ENCODE data around the gene LITAFD. TPM values are rescaled to one million over a fixed set of nuclear protein-coding genes. Genes with fewer than 3 reads are reported as not detected.
A peak's percentile ranks its signal among the peaks of the same experiment; 100 is the strongest.

Gene LITAFD
- polyA plus RNA-seq, 1 experiment = not detected

DNA sequence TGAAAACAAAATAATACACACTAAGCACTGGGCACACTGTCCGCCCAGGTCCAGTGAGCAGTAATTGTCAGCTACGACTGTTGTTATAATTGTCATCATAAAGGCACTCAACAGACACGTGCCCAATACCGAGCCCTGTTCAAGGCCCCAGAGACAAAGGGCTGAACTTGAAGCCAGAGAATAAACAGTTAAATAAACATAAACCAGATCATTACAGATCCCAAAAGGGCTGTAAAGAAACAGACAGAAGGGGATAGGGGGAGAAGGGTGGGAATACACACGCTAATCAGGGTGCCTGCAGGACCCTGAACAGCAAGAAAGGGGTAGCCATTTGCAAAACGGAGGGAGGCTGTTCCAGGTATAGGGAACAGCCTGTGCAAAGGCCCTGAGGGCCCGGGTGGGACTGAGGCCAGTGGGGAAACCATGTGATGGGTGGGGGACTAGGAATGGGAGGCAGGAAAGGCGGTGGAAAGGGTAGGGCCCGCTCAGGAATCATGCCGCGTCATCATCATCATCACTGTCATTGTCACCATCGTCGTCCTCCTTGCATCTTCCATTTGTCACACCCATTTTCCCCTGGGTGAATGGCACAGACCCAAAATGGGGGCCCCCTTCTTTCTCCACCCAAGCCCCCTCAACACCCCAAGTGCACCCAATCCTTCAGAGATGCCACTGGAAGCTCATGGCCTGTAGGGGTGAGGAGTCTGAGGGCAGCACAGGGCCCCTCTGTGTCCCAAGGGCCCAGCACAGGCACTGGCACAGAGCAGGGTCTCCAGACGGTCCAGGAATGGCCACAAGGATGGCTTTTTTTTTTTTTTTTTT lies 19.6 kb upstream of the LITAFD start:
- CTCF ChIA-PET = interaction anchor here (1.0 to 2.4 kb wide), 3 partner anchors 10 to 146 kb away, joined by 5 to 6 read pairs (median 6); no protein-coding TSS in a partner anchor
- no peaks in the 10 kb centered on the region for H3K27me3 ChIP-seq (ENCODE audit: control insufficient read depth, insufficient read depth, low read length)
- no peaks in the 10 kb centered on the region; the same call in 1 of the 2 replicates for H3K9me3 ChIP-seq (ENCODE audit: control insufficient read depth, insufficient read depth, low read length)
- POLR2A ChIA-PET = no interaction called here
- no peak for DNase-seq (ENCODE audit: low read depth, low spot score)
- TF ChIP-seq, protein P1, sequence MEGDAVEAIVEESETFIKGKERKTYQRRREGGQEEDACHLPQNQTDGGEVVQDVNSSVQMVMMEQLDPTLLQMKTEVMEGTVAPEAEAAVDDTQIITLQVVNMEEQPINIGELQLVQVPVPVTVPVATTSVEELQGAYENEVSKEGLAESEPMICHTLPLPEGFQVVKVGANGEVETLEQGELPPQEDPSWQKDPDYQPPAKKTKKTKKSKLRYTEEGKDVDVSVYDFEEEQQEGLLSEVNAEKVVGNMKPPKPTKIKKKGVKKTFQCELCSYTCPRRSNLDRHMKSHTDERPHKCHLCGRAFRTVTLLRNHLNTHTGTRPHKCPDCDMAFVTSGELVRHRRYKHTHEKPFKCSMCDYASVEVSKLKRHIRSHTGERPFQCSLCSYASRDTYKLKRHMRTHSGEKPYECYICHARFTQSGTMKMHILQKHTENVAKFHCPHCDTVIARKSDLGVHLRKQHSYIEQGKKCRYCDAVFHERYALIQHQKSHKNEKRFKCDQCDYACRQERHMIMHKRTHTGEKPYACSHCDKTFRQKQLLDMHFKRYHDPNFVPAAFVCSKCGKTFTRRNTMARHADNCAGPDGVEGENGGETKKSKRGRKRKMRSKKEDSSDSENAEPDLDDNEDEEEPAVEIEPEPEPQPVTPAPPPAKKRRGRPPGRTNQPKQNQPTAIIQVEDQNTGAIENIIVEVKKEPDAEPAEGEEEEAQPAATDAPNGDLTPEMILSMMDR (IDR thresholded peaks at IDR 0.05; ENCODE audit: low read depth, low read length) = no peak
- no peak overlapping the region for H3K4me3 ChIP-seq (ENCODE audit: low read depth, low read length)
- H3K27ac ChIP-seq (ENCODE audit: low read depth, low read length) = peak overlapping the region; percentile 11

DNA sequence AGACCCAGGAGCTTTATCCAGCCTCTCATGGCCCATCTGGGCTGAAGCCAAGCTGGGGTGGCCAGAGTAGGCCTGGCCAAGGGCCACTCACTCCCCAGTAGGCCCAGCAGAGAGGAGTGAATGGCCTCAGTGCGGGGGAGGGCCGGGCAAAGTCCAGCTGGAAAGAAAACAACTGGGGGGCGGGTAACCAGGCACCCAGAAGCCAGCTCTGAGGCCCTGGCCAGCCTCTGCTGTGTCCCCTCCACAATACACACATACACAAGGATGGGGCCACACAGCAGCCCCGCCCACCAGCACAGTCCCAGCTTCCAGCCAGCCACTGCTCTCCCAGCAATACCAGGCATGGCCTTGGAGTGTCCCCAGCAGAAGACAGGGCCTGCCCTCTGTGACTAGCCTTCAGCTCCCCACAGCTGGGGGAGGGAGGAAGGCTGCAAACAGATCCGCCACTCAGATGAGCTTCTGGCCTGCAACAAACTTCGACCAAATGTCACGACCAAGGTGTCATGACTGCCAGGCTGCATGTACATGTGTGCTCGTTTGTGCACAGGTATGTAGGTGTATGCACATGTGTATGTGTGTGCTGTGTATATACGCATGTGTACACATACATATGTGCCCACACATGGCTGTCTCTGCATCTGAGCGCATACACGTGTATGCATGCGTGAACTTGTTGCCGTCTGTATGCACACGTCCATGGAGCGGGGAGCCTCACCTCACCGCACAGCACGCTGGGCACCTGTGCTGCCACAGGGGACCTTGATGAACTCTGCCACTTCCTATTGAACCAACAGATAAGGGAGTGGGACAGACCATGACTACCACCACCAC lies 18.3 kb upstream of the LITAFD start:
- no peak for DNase-seq (ENCODE audit: low read depth, low spot score)
- ChIA-PET POLR2A (interaction anchor here (1.0 to 1.5 kb wide), 2 partner anchors 10 to 18 kb away, joined by 3 to 5 read pairs; partner anchors contain the start of gene LITAFD), CTCF (interaction anchor here (1.0 to 2.4 kb wide), 3 partner anchors 16 to 145 kb away, joined by 4 to 6 read pairs (median 5); no protein-coding TSS in a partner anchor)
- no peaks in the 10 kb centered on the region for H3K27me3 ChIP-seq (ENCODE audit: control insufficient read depth, insufficient read depth, low read length)
- TF ChIP-seq, protein P1 (IDR thresholded peaks at IDR 0.05; ENCODE audit: low read depth, low read length) = no peak
- H3K9me3 ChIP-seq (ENCODE audit: control insufficient read depth, insufficient read depth, low read length) = no peaks in the 10 kb centered on the region; the same call in 1 of the 2 replicates
- no peak overlapping the region for H3K27ac ChIP-seq (ENCODE audit: low read depth, low read length)
- no peak overlapping the region for H3K4me3 ChIP-seq (ENCODE audit: low read depth, low read length)

DNA sequence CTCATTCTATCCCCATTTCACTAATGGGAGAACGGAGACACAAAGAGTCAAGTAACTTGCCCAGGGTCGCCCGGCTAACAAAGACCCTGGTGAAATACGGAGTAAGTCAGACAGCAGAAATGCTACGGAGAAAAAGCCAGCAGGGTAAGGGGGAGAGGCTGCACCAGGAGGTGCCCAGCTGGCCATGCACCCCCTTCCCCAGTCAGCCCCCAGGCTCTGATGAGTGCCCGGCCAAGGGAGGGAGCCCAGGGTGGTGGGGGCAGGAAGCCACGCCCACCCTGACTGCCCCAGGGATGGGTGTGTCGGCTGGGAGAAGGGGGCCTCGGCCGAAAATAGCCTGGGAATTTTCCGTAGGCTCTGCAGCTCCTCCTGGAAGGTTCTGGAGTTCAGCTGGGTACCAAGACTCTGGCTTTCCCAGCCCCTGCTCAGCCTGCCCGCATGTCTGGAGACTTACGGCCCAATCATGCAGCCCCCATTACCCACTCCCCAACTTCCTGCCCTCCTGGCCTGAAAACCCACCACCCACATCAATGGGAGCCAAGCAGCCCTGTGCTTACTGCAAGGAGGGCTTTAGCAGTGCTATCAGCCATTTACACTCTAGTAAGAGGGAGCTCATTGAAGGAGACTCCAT lies 17.6 kb upstream of the LITAFD start:
- TF ChIP-seq, protein P1 (IDR thresholded peaks at IDR 0.05; ENCODE audit: low read depth, low read length) = no peak
- no peaks in the 10 kb centered on the region; the same call in 1 of the 2 replicates for H3K9me3 ChIP-seq (ENCODE audit: control insufficient read depth, insufficient read depth, low read length)
- DNase-seq (ENCODE audit: low read depth, low spot score) = no peak
- H3K27ac ChIP-seq (ENCODE audit: low read depth, low read length) = no peak overlapping the region
- CTCF ChIA-PET = interaction anchor here (1.6 to 2.4 kb wide), 2 partner anchors 15 to 144 kb away, joined by 4 to 5 read pairs; no protein-coding TSS in a partner anchor
- POLR2A ChIA-PET = interaction anchor here (1.0 to 1.5 kb wide), 2 partner anchors 9 to 17 kb away, joined by 3 to 5 read pairs; partner anchors contain the start of gene LITAFD
- H3K4me3 ChIP-seq (ENCODE audit: low read depth, low read length) = no peak overlapping the region
- no peaks in the 10 kb centered on the region for H3K27me3 ChIP-seq (ENCODE audit: control insufficient read depth, insufficient read depth, low read length)

DNA sequence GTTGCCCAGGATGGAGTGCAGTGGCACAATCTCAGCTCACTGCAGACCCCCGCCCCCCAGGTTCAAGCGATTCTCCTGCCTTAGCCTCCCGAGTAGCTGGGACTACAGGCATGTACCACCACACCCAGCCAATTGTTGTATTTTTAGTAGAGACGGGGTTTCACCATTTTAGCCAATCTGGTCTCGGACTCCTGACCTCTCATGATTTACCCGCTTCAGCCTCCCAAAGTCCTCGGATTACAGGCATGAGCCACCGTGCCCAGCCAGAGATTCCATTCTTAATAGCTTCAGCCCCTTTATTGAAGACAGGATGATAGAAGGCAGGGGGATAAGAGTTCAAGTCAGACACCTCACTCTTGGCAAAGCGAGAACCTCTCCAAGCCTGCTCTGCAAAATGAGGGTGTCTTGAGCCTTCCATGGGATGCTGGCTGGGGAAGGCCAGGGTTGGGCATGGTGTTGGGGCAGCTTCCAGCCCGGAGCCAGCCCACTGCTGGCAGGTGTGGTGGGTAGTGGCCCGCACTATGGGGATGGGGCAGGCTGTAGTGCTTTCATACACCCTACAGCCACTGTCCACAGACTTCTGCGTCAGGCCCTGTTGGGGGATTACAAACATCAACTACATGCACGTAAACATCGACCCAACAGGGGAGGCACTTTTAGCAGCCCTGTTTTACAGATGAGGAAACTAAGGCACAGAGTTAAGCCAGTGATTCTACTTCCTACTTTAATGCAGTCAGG lies 16.8 kb upstream of the LITAFD start:
- no peaks in the 10 kb centered on the region; the same call in 1 of the 2 replicates for H3K9me3 ChIP-seq (ENCODE audit: control insufficient read depth, insufficient read depth, low read length)
- no peaks in the 10 kb centered on the region for H3K27me3 ChIP-seq (ENCODE audit: control insufficient read depth, insufficient read depth, low read length)
- TF ChIP-seq, protein P1 (IDR thresholded peaks at IDR 0.05; ENCODE audit: low read depth, low read length) = no peak
- ChIA-PET CTCF (interaction anchor here (1.6 kb wide), 1 partner anchor 15 kb away, joined by 4 read pairs; no protein-coding TSS in a partner anchor), POLR2A (interaction anchor here (0.9 kb wide), 1 partner anchor 13 kb away, joined by 3 read pairs; no protein-coding TSS in a partner anchor)
- no peak for DNase-seq (ENCODE audit: low read depth, low spot score)
- no peak overlapping the region for H3K27ac ChIP-seq (ENCODE audit: low read depth, low read length)
- H3K4me3 ChIP-seq (ENCODE audit: low read depth, low read length) = no peak overlapping the region
